ENCODE data around the gene GRAMD2B.

GRCh38 chr5:126391386-126391785 lies 31.8 kb upstream of the GRAMD2B start:
- TF ChIP-seq POLR2A (IDR thresholded peaks at IDR 0.05) (no peak), CTCF (IDR thresholded peaks at IDR 0.05) (no peak)
